GM23338 (cell line): ENCODE measurements around the gene TYRP1. TPM values are rescaled to one million over a fixed set of nuclear protein-coding genes. Genes with fewer than 3 reads are reported as not detected.

Source experiments
- ATAC-seq: fragments of 200-7000 bp; cut with Tn5 transposase; 3 replicates; pipeline ENCODE4 v1.9.1; 2020
- DNase-seq: peaks from one replicate; pipeline ENCODE4 v3.0.0-alpha.2; 2015; ENCODE audit warnings: low spot score
- H2AFZ ChIP-seq: fragments of 200-600 bp; sonication (generic); 2 replicates; pipeline ENCODE4 v1.8.0; 2016; ENCODE audit warnings: antibody characterized with exemption, mild to moderate bottlenecking, moderate library complexity
- H3F3A ChIP-seq: fragments of 200-600 bp; sonication (generic); replicated peaks from 2 replicates; pipeline ENCODE4 v1.8.0; 2017; ENCODE audit warnings: antibody characterized with exemption, mixed run types, low read depth
- H3K27ac ChIP-seq: fragments of 200-600 bp; sonication (generic); 2 replicates; pipeline ENCODE4 v1.6.1; 2016; ENCODE audit warnings: low read depth
- H3K27me3 ChIP-seq: fragments of 200-600 bp; sonication (generic); 2 replicates; pipeline ENCODE4 v1.8.0; 2016; ENCODE audit warnings: mild to moderate bottlenecking, mixed run types, moderate library complexity; ENCODE audit not compliant: insufficient read depth
- H3K36me3 ChIP-seq: fragments of 200-600 bp; sonication (generic); 2 replicates; pipeline ENCODE4 v1.8.0; 2016; ENCODE audit warnings: mild to moderate bottlenecking; ENCODE audit not compliant: insufficient read depth
- H3K4me1 ChIP-seq: fragments of 200-600 bp; sonication (generic); 2 replicates; pipeline ENCODE4 v1.8.0; 2016; ENCODE audit warnings: mild to moderate bottlenecking, moderate library complexity; ENCODE audit not compliant: insufficient read depth
- H3K4me2 ChIP-seq: fragments of 200-600 bp; sonication (generic); 2 replicates; pipeline ENCODE4 v1.7.1; 2017; ENCODE audit warnings: mixed run types
- H3K4me3 ChIP-seq: fragments of 200-600 bp; sonication (generic); 2 replicates; pipeline ENCODE4 v1.6.1; 2016; ENCODE audit warnings: mixed run types
- H3K79me2 ChIP-seq: fragments of 200-600 bp; sonication (generic); replicated peaks from 2 replicates; pipeline ENCODE4 v1.8.0; 2017; ENCODE audit warnings: mild to moderate bottlenecking; ENCODE audit not compliant: insufficient read depth
- H3K9me2 ChIP-seq: fragments of 200-600 bp; sonication (generic); 2 replicates; pipeline ENCODE4 v1.8.0; 2017; ENCODE audit not compliant: insufficient read depth
- H4K20me1 ChIP-seq: fragments of 200-600 bp; sonication (generic); replicated peaks from 2 replicates; pipeline ENCODE4 v1.8.0; 2017; ENCODE audit warnings: mild to moderate bottlenecking; ENCODE audit not compliant: insufficient read depth
- H3K27ac Mint-ChIP-seq: 2 replicates; pipeline ENCODE4 v1.8.0; 2020; ENCODE audit warnings: inconsistent platforms, mild to moderate bottlenecking, moderate library complexity, mixed read lengths
- H3K27me3 Mint-ChIP-seq: 3 replicates; pipeline ENCODE4 v1.8.0; 2022; ENCODE audit warnings: low read depth, mild to moderate bottlenecking, moderate library complexity, mixed read lengths, inconsistent platforms; ENCODE audit not compliant: insufficient read depth, poor library complexity
- H3K36me3 Mint-ChIP-seq: 3 replicates; pipeline ENCODE4 v1.8.0; 2021; ENCODE audit warnings: low read depth, mild to moderate bottlenecking, inconsistent platforms, moderate library complexity, mixed read lengths
- H3K4me1 Mint-ChIP-seq: 3 replicates; pipeline ENCODE4 v1.8.0; 2020; ENCODE audit warnings: mild to moderate bottlenecking, inconsistent platforms, mixed read lengths
- H3K4me3 Mint-ChIP-seq: 3 replicates; pipeline ENCODE4 v1.8.0; 2021; ENCODE audit warnings: moderate library complexity, mild to moderate bottlenecking, inconsistent platforms, mixed read lengths
- H3K9me3 Mint-ChIP-seq: 3 replicates; pipeline ENCODE4 v1.8.0; 2020; ENCODE audit warnings: moderate library complexity, mild to moderate bottlenecking, inconsistent platforms, mixed read lengths
- ETS1 ChIP-seq: IDR thresholded peaks from 2 replicates; pipeline ENCODE4 v1.6.1; 2016; ENCODE audit warnings: antibody characterized with exemption
- EZH2phosphoT487 ChIP-seq: fragments of 200-600 bp; sonication (generic); IDR thresholded peaks from one replicate; pipeline ENCODE4 v1.8.1; 2018; ENCODE audit warnings: antibody characterized with exemption; ENCODE audit not compliant: unreplicated experiment
- JUNB ChIP-seq: IDR thresholded peaks from one replicate; pipeline ENCODE4 v1.6.1; 2016; ENCODE audit warnings: antibody characterized with exemption; ENCODE audit not compliant: unreplicated experiment
- NANOG ChIP-seq: IDR thresholded peaks from 2 replicates; pipeline ENCODE4 v1.6.1; 2016; ENCODE audit warnings: antibody characterized with exemption, borderline replicate concordance
- STAT1 ChIP-seq: IDR thresholded peaks from one replicate; pipeline ENCODE4 v1.6.1; 2016; ENCODE audit warnings: antibody characterized with exemption; ENCODE audit not compliant: unreplicated experiment
- ZNF331 ChIP-seq: fragments of 250-450 bp; sonication (Bioruptor Pico); IDR thresholded peaks from 2 replicates; pipeline ENCODE4 v1.5.0; 2020; ENCODE audit warnings: low read depth, mild to moderate bottlenecking, moderate library complexity
- ZNF462 ChIP-seq: fragments of 250-450 bp; sonication (Bioruptor Pico); IDR thresholded peaks from 2 replicates; pipeline ENCODE4 v1.5.0; 2020; ENCODE audit warnings: mild to moderate bottlenecking, moderate library complexity
- polyA plus RNA-seq: library from polyadenylated mRNA; unstranded; fragments of >200 nt; fragmentation: Nextera tagmentation; extraction: Ambion mirVana; gene quantifications from 2 replicates; pipeline ENCODE4 v1.2.1, GENCODE V29; 2016
- total RNA-seq: library from RNA; depleted of rRNA; stranded (reverse); fragments of >200 nt; shearing (Covaris generic); gene quantifications from 2 replicates; pipeline ENCODE4 v1.2.3, GENCODE V29; 2014

TYRP1 gene
- total and polyA plus RNA-seq, 2 experiments from 2014 or later = not detected

GRCh38 chr9:12716823-12717600 is 23.8 kb downstream of the TYRP1 start (continued):
- TF ChIP-seq ZNF462 (no peak), ETS1 (no peak), JUNB (no peak), EZH2phosphoT487 (no peak), STAT1 (no peak)

GRCh38 chr9:12717907-12718306 is 24.7 kb downstream of the TYRP1 start:
- Mint-ChIP-seq H3K27ac (no peak overlapping the region), H3K4me1 (peaks cover 12% of the 10 kb centered on the region)
- TF ChIP-seq ZNF331 (CRISPR knock-in tag) = no peak
- TF ChIP-seq NANOG = no peak
- no peak for TF ChIP-seq JUNB
- no peak for TF ChIP-seq STAT1
- no peak for TF ChIP-seq ETS1
- TF ChIP-seq EZH2phosphoT487 = no peak

More at GRCh38 chr9:12717907-12718306, 24.7 kb downstream of the TYRP1 start:
- no peaks in the 10 kb centered on the region for H3K9me3 Mint-ChIP-seq
- Histone ChIP-seq H3K27me3 (no peaks in the 10 kb centered on the region), H3K9me2 (no peaks in the 10 kb centered on the region), H4K20me1 (no peaks in the 10 kb centered on the region), H2AFZ (no peak overlapping the region), H3K4me3 (no peak overlapping the region), H3K36me3 (no peaks in the 10 kb centered on the region), H3K4me2 (0 out of 2 replicates have a peak overlapping the region, but pooled peaks have one; percentile 52), H3K4me1 (peaks cover 5% of the 10 kb centered on the region; the same call in 1 of the 2 replicates), H3K27ac (no peak overlapping the region), H3K79me2 (no peaks in the 10 kb centered on the region), H3F3A (no peaks in the 10 kb centered on the region)
- no peak for ATAC-seq
- H3K4me3 Mint-ChIP-seq = no peak overlapping the region
- no peak for DNase-seq
- no peaks in the 10 kb centered on the region for H3K36me3 Mint-ChIP-seq
- H3K27me3 Mint-ChIP-seq = peaks cover 2% of the 10 kb centered on the region
